C4-2B (cell line): ENCODE results near the gene ABHD2.

Experiments used
- ZFX ChIP-seq: fragments of 450-650 bp; IDR thresholded peaks from 2 replicates; pipeline ENCODE4 v1.6.1; 2017
- TF ChIP-seq, protein P1 (sequence below): fragments of 450-650 bp; conservative IDR thresholded peaks from 2 replicates; pipeline ENCODE4 v1.5.1; 2017; ENCODE audit warnings: mild to moderate bottlenecking

- TF ChIP-seq, protein P1, sequence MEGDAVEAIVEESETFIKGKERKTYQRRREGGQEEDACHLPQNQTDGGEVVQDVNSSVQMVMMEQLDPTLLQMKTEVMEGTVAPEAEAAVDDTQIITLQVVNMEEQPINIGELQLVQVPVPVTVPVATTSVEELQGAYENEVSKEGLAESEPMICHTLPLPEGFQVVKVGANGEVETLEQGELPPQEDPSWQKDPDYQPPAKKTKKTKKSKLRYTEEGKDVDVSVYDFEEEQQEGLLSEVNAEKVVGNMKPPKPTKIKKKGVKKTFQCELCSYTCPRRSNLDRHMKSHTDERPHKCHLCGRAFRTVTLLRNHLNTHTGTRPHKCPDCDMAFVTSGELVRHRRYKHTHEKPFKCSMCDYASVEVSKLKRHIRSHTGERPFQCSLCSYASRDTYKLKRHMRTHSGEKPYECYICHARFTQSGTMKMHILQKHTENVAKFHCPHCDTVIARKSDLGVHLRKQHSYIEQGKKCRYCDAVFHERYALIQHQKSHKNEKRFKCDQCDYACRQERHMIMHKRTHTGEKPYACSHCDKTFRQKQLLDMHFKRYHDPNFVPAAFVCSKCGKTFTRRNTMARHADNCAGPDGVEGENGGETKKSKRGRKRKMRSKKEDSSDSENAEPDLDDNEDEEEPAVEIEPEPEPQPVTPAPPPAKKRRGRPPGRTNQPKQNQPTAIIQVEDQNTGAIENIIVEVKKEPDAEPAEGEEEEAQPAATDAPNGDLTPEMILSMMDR = no peak
- no peak for TF ChIP-seq ZFX
These were observed 68.8 kb downstream of the ABHD2 start for GRCh38 chr15:89157061-89157460.
